ENCODE data around the gene MLLT6.

DNA sequence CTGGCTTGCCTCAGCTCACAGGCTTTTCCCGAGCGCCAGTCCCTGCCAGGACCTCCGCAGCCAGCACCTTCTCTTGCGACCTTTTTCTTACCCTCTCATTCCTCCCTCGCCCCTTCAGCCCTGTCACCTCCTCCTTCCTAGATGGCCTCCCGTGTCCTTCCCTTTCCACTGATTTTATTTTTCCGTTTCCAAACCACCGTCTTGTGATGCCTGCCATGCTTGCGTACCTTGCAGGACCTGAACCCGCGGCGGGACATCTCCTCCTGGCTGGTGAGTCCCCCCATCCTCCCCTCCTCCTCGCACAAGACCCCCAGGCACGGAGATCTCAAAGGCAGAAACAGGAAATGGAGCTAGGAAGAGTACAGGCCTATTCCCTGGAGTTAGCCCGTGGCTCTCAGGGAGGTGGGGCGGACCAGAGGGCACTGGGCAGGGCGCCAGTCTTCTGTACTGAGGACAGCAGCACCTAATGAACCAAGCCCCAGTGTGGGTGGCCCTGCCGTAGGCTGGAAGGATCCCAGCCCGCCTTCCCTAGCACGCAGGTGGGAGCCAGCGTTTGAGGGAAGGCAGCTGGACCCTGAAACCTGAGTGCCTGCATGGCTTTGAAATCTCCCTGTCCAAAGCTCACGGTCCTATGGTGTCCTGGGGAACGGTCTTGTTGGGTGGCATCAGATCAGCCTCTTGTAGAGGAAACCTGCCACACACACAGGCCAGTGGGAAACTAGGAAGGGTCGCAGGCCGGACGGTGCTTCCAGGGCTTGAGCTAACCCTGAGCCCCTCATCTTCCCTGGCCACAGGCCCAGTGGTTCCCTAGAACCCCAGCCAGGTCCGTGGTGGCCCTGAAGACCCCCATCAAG, 25.7 kb downstream of the MLLT6 start:
- TF ChIP-seq CTCF (conservative IDR thresholded peaks at IDR 0.05 in 1 of 2, IDR thresholded peaks at IDR 0.05 in 1 of 2; ENCODE audit: extremely low read depth in 1 of 2, insufficient read depth in 1 of 2, low read depth in 1 of 2, low read length in 2 of 2), result no peak
- TF ChIP-seq EZH2 (IDR thresholded peaks at IDR 0.05; ENCODE audit: borderline replicate concordance, low read length), result no peak
